HL-60 (cell line): ENCODE data around the gene DROSHA.

Experiments
- GABPA ChIP-seq: IDR thresholded peaks from 2 replicates; pipeline ENCODE4 v1.6.1; 2012; ENCODE audit warnings: low read depth
- POLR2AphosphoS5 ChIP-seq: IDR thresholded peaks from 2 replicates; pipeline ENCODE4 v1.6.1; 2012; ENCODE audit warnings: low read depth
- SPI1 ChIP-seq: IDR thresholded peaks from 2 replicates; pipeline ENCODE4 v1.6.1; 2012; ENCODE audit warnings: low read depth, mild to moderate bottlenecking, borderline replicate concordance
- TF ChIP-seq, protein P1 (sequence below): IDR thresholded peaks from one replicate; pipeline ENCODE4 v1.5.1; 2011; ENCODE audit warnings: low read length, control low read depth, inconsistent platforms; ENCODE audit not compliant: insufficient read depth
- TF ChIP-seq, protein P2 (sequence below): IDR thresholded peaks from 2 replicates; pipeline ENCODE4 v1.6.1; 2012; ENCODE audit warnings: low read depth; ENCODE audit not compliant: insufficient replicate concordance

DNA sequence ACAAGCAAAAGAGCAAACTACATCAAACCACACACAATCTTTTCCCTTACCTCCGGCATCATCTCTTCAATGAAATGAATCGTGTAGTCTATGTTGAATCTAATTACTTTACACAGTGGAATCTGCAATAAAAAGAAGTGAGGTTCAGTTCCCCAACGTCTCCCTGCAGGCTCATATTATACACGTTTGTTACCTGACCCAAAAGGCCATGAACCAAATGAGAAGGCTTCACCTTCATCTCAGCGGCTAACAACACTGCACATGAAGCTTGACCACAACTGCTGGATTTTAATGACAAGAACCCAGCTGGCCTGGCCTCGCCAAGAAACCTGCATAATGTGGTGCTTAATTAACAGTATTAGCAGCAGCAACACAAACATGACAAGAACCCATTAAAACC, 45.5 kb downstream of the DROSHA start:
- TF ChIP-seq, protein P1, sequence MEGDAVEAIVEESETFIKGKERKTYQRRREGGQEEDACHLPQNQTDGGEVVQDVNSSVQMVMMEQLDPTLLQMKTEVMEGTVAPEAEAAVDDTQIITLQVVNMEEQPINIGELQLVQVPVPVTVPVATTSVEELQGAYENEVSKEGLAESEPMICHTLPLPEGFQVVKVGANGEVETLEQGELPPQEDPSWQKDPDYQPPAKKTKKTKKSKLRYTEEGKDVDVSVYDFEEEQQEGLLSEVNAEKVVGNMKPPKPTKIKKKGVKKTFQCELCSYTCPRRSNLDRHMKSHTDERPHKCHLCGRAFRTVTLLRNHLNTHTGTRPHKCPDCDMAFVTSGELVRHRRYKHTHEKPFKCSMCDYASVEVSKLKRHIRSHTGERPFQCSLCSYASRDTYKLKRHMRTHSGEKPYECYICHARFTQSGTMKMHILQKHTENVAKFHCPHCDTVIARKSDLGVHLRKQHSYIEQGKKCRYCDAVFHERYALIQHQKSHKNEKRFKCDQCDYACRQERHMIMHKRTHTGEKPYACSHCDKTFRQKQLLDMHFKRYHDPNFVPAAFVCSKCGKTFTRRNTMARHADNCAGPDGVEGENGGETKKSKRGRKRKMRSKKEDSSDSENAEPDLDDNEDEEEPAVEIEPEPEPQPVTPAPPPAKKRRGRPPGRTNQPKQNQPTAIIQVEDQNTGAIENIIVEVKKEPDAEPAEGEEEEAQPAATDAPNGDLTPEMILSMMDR: no peak
- TF ChIP-seq, protein P2, sequence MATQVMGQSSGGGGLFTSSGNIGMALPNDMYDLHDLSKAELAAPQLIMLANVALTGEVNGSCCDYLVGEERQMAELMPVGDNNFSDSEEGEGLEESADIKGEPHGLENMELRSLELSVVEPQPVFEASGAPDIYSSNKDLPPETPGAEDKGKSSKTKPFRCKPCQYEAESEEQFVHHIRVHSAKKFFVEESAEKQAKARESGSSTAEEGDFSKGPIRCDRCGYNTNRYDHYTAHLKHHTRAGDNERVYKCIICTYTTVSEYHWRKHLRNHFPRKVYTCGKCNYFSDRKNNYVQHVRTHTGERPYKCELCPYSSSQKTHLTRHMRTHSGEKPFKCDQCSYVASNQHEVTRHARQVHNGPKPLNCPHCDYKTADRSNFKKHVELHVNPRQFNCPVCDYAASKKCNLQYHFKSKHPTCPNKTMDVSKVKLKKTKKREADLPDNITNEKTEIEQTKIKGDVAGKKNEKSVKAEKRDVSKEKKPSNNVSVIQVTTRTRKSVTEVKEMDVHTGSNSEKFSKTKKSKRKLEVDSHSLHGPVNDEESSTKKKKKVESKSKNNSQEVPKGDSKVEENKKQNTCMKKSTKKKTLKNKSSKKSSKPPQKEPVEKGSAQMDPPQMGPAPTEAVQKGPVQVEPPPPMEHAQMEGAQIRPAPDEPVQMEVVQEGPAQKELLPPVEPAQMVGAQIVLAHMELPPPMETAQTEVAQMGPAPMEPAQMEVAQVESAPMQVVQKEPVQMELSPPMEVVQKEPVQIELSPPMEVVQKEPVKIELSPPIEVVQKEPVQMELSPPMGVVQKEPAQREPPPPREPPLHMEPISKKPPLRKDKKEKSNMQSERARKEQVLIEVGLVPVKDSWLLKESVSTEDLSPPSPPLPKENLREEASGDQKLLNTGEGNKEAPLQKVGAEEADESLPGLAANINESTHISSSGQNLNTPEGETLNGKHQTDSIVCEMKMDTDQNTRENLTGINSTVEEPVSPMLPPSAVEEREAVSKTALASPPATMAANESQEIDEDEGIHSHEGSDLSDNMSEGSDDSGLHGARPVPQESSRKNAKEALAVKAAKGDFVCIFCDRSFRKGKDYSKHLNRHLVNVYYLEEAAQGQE: no peak
- no peak for TF ChIP-seq SPI1
- no peak for TF ChIP-seq POLR2AphosphoS5
- TF ChIP-seq GABPA: no peak
